ENCODE measurements around the gene ATMIN. TPM values are rescaled to one million over a fixed set of nuclear protein-coding genes. Genes with fewer than 3 reads are reported as not detected.

The ATMIN gene
- total RNA-seq, 1 experiment from 2014 or later = 66.6 TPM

- Histone ChIP-seq H3K23me2 (ENCODE audit: insufficient read length, low read depth, low read length, poor library complexity, severe bottlenecking) (no peaks in the 10 kb centered on the region), H3K9me3 (ENCODE audit: control insufficient read depth, low read depth, low read length) (no peaks in the 10 kb centered on the region), H3K4ac (ENCODE audit: low read depth, low read length) (no peak overlapping the region), H3K4me1 (ENCODE audit: insufficient read depth, low read length) (no peaks in the 10 kb centered on the region), H3K56ac (ENCODE audit: insufficient read length, low read depth, low read length) (no peak overlapping the region), H2AFZ (ENCODE audit: low read length) (no peak overlapping the region), H3T11ph (ENCODE audit: low read length) (no peak overlapping the region), H4K91ac (ENCODE audit: insufficient read length, low read depth, low read length) (no peak overlapping the region), H4K5ac (ENCODE audit: insufficient read length, low read depth, low read length) (no peak overlapping the region), H3K18ac (ENCODE audit: insufficient read length, low read depth, low read length) (no peak overlapping the region), H2BK20ac (ENCODE audit: low read depth, low read length, poor library complexity, severe bottlenecking) (no peak overlapping the region), H4K20me1 (ENCODE audit: control insufficient read depth, insufficient read depth, insufficient read length) (no peaks in the 10 kb centered on the region), H3K14ac (ENCODE audit: insufficient read depth, low read length) (no peak overlapping the region), H3K79me1 (ENCODE audit: insufficient read depth, low read depth, low read length, poor library complexity, severe bottlenecking) (peaks cover 7% of the 10 kb centered on the region), H3K79me2 (ENCODE audit: insufficient read depth, low read length) (no peaks in the 10 kb centered on the region; the same call in 1 of the 2 replicates), H2BK120ac (ENCODE audit: low read depth, low read length, poor library complexity, severe bottlenecking) (no peak overlapping the region), H3K27me3 (ENCODE audit: insufficient read depth, low read length) (no peaks in the 10 kb centered on the region), H2BK5ac (ENCODE audit: insufficient read length, low read length) (no peak overlapping the region), H3K27ac (ENCODE audit: insufficient read length, low read depth, low read length) (no peak overlapping the region), H4K8ac (replicated peaks; ENCODE audit: insufficient read length, low read depth, low read length) (no peak overlapping the region), H2AK5ac (ENCODE audit: insufficient read length, low read length) (no peak overlapping the region), H3K4me2 (ENCODE audit: insufficient read depth, insufficient read length, low read length) (no peak overlapping the region), H3K9ac (ENCODE audit: extremely low read depth, insufficient read length, low read length) (no peak overlapping the region), H2BK12ac (ENCODE audit: insufficient read length, low read depth, low read length) (no peak overlapping the region), H2BK15ac (ENCODE audit: low read depth, low read length) (no peak overlapping the region), H3K23ac (ENCODE audit: insufficient read length, low read depth, low read length) (no peak overlapping the region)
- Mint-ChIP-seq H3K4me3 (no peak overlapping the region), H3K27me3 (ENCODE audit: low read depth) (no peaks in the 10 kb centered on the region; the same call in 1 of the 2 replicates), H3K4me1 (peaks cover under 1 to 8% of the 10 kb centered on the region in 2 experiments; a peak in 3 of 4 replicates), H3K36me3 (ENCODE audit: insufficient read depth in 1 of 3, low read depth in 3 of 3) (peaks cover 3 to 15% (median 4%) of the 10 kb centered on the region in 3 experiments; a peak in 5 of 7 replicates), H3K27ac (no peak overlapping the region; a peak in 1 of 7 replicates), H3K9me3 (no peaks in the 10 kb centered on the region)
- no peak for DNase-seq
- TF ChIP-seq CTCF (conservative IDR thresholded peaks at IDR 0.05) = no peak
Measured at GRCh38 chr16:80993834-80994233, 41.8 kb upstream of the ATMIN start.

All from H9 (cell line).